Activated naive CD4-positive, alpha-beta T cell treated with anti-CD3 and anti-CD28 coated beads, Interleukin-2, amount 50 U/mL, for 72 hours (primary cell): ENCODE results near the gene CDHR5. TPM values are rescaled to one million over a fixed set of nuclear protein-coding genes. Genes with fewer than 3 reads are reported as not detected.
"Not testable (repeated sequence)": the region's sequence is repeated elsewhere in the genome, so short reads cannot be mapped to it uniquely, and the experiment has no call there.

ENCODE experiments used
- ATAC-seq, 2 donors: fragments of 150-1000 bp; cut with Tn5 transposase; 2 replicates each; pipeline ENCODE4 v1.10.0; 2021; ENCODE audit warnings: mild to moderate bottlenecking in 2 of 2, moderate library complexity in 2 of 2
- DNase-seq, 2 donors: peaks; one replicate each; pipeline ENCODE4 v3.0.0; 2021 to 2022; ENCODE audit warnings: low spot score in 2 of 2
- H3K27ac Mint-ChIP-seq, 2 donors: one replicate each; pipeline ENCODE4 v1.8.0; 2022; ENCODE audit warnings: mild to moderate bottlenecking in 2 of 2, mixed read lengths in 2 of 2
- H3K36me3 Mint-ChIP-seq, 2 donors: one replicate each; pipeline ENCODE4 v1.8.0; 2022; ENCODE audit warnings: mixed read lengths in 2 of 2
- H3K9me3 Mint-ChIP-seq, 2 donors: one replicate each; pipeline ENCODE4 v1.8.0; 2022; ENCODE audit warnings: mixed read lengths in 2 of 2
- total RNA-seq, 2 donors: library from RNA; stranded (reverse); gene quantifications; one replicate each; pipeline ENCODE4 v1.2.3, GENCODE V29; 2022

Gene CDHR5
- total RNA-seq, 2 donors from 2014 or later: not detected

DNA sequence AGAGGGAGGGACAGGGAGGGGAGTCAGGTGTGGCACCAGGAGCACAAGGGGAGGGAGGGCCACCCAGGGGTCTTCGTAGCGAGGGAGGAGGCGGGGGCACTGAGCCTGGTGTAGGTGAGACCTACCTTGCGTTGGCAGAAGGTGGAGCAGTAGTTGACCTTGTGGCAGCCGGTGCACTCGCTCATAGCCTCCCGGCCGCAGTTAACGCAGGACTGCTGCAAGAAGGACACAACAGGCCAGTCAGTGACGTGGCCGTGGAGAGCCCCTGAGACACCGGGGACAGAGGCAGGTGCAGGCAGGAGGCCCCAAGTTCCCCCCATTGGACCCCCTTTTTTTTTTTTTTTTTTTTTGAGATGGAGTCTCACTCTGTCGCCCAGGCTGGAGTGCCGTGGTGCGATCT is 29.1 kb upstream of the CDHR5 start:
- Mint-ChIP-seq H3K27ac (no peak overlapping the region), H3K9me3 (no peaks in the 10 kb centered on the region), H3K36me3 (no peaks in the 10 kb centered on the region)
- no peak for ATAC-seq
- DNase-seq: no peak

DNA sequence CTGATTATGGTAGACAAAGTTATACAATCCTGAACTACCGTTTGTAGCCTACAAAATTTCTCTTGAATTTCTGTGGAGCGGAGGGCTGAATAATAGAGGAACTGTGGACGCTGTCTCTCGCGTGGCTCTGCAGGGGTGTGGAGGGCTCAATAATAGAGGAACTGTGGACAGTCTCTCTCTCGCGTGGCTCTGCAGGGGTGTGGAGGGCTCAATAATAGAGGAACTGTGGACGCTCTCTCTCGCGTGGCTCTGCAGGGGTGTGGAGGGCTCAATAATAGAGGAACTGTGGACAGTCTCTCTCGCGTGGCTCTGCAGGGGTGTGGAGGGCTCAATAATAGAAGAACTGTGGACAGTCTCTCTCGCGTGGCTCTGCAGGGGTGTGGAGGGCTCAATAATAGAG is 28.4 kb upstream of the CDHR5 start:
- not testable (repeated sequence) for H3K9me3 Mint-ChIP-seq, H3K36me3 Mint-ChIP-seq, H3K27ac Mint-ChIP-seq, DNase-seq, ATAC-seq

DNA sequence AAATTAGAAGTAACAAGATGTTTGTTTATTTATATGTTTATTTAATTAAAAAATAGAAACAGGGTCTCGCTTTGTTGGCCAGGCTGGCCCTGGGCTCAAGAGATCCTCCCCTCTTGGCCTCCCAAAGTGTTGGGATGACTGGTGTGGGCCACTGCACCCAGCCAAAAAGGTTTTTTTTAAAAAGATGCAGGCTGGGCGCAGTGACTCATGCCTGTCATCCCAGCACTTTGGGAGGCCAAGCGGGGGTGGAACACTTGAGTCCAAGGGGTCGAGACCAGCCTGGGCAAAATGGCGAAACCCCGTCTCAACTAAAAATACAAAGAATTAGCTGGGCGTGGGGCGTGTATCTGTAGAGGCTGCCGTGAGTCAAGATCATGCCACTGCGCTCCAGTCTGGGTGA is 25.7 kb upstream of the CDHR5 start:
- DNase-seq: no peak
- Mint-ChIP-seq H3K36me3 (no peaks in the 10 kb centered on the region), H3K27ac (no peak overlapping the region), H3K9me3 (no peaks in the 10 kb centered on the region)
- ATAC-seq: no peak

DNA sequence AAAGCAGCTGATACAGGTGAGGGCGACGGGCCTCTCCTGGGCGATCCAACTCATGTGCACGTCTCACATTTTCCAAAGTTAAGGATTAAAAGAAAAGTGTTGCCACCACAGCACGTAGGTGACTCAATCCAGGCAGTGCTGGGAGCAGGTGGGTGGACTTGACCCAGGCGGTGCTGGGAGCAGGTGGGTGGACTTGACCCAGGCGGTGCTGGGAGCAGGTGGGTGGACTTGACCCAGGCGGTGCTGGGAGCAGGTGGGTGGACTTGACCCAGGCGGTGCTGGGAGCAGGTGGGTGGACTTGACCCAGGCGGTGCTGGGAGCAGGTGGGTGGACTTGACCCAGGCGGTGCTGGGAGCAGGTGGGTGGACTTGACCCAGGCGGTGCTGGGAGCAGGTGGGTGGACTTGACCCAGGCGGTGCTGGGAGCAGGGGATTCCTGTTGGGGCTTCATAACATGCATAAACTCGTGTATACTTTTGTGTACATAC is 23.0 kb upstream of the CDHR5 start:
- not testable (repeated sequence) for H3K36me3 Mint-ChIP-seq, H3K9me3 Mint-ChIP-seq

DNA sequence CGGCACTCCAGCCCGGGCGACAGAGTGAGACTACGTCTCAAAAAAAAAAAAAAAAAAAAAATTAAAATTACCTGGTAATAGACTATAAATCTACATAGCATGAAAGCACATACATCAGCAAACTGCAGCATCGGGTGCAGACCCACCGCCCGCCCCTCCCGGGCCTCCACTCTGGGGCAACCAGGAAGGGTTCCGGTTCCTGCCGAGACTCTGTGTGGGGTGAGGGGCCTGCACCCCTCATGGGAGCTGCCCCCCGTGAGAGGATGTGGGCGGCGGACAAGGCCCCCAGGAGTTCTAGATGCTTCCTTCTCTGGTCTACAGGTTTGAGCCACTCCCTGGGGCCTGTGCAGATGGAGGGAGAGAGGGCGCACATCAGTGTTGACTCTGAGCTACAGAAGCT is 21.5 kb upstream of the CDHR5 start:
- Mint-ChIP-seq H3K9me3 (no peaks in the 10 kb centered on the region), H3K27ac (no peak overlapping the region), H3K36me3 (no peaks in the 10 kb centered on the region)
- ATAC-seq (no peak), DNase-seq (no peak)

More for the DNA sequence above, 23.0 kb upstream of the CDHR5 start:
- not testable (repeated sequence) for H3K27ac Mint-ChIP-seq, ATAC-seq, DNase-seq

DNA sequence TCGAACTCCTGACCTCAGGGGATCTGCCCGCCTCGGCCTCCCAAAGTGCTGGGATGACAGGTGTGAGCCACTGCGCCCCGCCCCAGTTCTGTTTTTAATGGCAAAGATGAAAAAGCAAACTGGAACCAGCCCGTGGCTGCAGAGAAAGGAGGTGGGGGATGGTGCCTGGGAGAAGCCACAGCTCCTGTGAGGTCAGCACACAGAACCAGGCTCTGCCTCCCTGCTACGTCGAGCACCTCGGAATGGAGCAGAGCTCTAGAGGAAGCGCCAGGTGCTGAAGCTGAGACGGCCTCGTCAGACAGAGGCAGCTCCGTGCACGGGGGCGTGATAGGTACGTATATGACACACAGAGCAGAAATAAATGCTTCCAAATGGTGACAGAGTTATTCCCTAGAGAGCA is 20.8 kb upstream of the CDHR5 start:
- Mint-ChIP-seq H3K36me3 (no peaks in the 10 kb centered on the region), H3K9me3 (no peaks in the 10 kb centered on the region), H3K27ac (peak overlapping the region in 1 of 2 donors; percentile 69)
- DNase-seq (no peak), ATAC-seq (no peak)

DNA sequence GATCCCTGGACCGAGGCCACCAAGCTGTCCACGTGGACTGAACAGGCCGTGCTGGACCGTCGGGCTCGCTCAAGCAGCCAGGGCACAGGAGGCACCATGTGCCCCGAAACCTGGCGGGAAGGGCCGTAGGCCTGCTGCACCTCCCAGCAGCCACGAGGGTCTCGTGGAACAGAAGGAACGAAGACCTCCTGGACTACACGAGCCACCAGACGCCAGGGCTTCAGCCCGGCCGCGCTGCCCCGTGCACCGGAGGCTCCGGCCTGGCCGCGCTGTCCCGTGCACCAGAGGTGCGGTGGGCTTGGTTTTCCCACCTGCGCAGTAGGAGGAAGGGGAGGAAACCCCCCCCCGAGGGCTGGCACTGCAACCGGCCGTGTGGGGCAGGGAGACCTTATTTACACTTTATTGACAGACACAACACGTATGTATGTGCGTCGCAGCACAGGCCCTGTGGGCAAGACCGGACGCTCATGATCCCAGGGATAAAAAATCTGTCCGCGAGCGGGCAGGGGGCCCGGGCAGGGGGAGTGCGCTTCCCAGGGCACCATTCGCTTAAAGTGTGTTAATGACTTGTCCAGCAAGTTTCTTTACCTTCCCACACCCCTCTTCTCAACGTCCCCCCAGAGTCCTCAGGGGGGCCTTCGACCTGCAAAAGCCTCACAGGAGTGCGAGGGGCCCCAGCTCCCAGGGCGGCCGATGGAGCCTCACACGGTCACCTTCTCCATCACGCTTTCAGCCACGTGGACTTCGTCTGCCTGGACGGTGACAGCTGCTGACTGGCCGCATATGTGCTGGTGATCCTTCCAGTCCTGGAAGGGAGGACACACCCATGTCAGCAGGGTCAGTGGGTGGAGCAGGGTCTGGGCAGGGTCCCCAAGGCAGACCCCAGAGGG is 19.3 kb upstream of the CDHR5 start:
- Mint-ChIP-seq H3K36me3 (no peaks in the 10 kb centered on the region), H3K9me3 (no peaks in the 10 kb centered on the region), H3K27ac (no peak overlapping the region)
- DNase-seq: no peak
- ATAC-seq: no peak

DNA sequence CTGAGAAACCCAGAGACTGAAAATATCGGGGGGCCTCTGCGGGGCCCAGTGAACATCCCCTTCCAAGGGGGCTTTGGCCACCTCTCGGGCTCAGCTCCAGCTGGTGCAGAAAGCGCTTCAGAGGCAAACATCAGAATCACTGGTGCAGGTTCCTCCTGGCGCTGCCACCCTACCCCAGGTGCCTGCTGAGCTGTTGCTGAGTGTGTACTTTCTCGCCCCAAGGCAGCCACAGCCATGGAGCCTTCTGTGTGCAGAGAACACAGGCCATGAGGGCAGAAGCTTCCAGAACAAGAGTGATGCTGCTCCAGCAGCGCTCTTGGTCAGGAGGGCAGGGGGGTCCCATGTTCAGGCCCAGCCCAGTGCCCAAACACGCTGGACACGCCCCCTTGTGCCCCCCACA is 18.6 kb upstream of the CDHR5 start:
- ATAC-seq: no peak
- DNase-seq: no peak
- Mint-ChIP-seq H3K27ac (no peak overlapping the region), H3K36me3 (peaks cover 0 to 4% of the 10 kb centered on the region in 2 donors), H3K9me3 (no peaks in the 10 kb centered on the region)

DNA sequence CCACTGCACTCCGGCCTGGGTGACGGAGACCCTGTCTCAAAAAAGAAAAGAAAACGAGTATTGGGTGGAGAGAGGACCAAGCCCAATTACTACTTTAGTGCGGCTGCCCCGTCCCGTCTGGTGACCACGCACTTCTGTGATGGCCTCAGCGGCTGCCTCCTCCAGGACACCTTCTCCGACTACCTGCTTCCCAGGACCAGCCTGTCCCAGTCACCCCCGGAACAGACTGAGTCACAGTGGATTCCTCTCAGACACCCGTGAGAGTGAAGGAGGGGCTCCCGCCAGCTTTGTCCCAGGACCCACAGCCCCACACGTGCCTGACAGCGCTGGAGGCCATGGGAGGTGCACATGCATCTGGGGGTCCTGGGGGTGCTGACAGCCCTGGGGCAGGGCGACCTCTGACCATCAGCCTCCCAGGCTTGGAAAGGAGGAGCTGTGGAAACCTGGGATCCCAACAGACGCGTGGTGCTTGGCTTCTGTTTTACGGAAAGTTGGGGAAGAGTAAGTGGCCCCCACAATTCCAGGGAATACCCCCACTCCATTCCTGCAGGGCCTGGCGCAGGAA is 17.1 kb upstream of the CDHR5 start:
- peak overlapping the region in 1 of 2 donors; percentile 85 for H3K27ac Mint-ChIP-seq
- H3K36me3 Mint-ChIP-seq: peaks cover 0 to 4% of the 10 kb centered on the region in 2 donors
- DNase-seq: no peak
- no peak for ATAC-seq
- no peaks in the 10 kb centered on the region for H3K9me3 Mint-ChIP-seq

DNA sequence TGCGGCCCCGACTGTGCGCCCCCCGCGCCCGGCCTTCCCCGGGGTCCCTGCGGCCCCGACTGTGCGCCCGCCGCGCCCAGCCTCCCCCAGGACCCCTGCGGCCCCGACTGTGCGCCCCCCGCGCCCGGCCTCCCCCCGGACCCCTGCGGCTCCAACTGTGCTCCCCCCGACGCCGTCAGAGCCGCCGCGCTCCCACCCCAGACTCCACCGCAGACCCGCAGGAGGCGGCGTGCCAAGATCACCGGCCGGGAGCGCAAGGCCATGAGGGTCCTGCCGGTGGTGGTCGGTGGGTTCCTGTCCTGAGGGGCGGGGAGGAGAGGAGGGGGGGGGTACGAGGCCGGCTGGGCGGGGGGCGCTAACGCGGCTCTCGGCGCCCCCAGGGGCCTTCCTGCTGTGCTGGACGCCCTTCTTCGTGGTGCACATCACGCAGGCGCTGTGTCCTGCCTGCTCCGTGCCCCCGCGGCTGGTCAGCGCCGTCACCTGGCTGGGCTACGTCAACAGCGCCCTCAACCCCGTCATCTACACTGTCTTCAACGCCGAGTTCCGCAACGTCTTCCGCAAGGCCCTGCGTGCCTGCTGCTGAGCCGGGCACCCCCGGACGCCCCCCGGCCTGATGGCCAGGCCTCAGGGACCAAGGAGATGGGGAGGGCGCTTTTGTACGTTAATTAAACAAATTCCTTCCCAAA is 15.4 kb upstream of the CDHR5 start:
- H3K36me3 Mint-ChIP-seq: peaks cover 0 to 4% of the 10 kb centered on the region in 2 donors
- peak overlapping the region in 1 of 2 donors; percentile 50 for H3K27ac Mint-ChIP-seq
- DNase-seq (no peak), ATAC-seq (peak in 1 of 2 donors; percentile 37)
- no peaks in the 10 kb centered on the region for H3K9me3 Mint-ChIP-seq

DNA sequence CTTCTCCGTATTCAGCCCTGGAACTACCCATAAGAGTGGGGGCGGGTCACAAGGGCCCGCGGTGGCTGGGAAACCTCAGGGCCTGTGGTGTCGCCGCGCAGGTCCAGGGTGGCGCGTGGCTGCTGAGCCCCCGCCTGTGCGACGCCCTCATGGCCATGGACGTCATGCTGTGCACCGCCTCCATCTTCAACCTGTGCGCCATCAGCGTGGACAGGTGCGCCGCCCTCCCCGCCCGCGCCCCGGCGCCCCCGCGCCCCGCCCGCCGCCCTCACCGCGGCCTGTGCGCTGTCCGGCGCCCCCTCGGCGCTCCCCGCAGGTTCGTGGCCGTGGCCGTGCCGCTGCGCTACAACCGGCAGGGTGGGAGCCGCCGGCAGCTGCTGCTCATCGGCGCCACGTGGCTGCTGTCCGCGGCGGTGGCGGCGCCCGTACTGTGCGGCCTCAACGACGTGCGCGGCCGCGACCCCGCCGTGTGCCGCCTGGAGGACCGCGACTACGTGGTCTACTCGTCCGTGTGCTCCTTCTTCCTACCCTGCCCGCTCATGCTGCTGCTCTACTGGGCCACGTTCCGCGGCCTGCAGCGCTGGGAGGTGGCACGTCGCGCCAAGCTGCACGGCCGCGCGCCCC is 14.7 kb upstream of the CDHR5 start:
- no peak overlapping the region for H3K27ac Mint-ChIP-seq
- no peak for DNase-seq
- peak; percentile 15 to 19 for ATAC-seq
- H3K36me3 Mint-ChIP-seq: peaks cover 0 to 4% of the 10 kb centered on the region in 2 donors
- no peaks in the 10 kb centered on the region for H3K9me3 Mint-ChIP-seq

DNA sequence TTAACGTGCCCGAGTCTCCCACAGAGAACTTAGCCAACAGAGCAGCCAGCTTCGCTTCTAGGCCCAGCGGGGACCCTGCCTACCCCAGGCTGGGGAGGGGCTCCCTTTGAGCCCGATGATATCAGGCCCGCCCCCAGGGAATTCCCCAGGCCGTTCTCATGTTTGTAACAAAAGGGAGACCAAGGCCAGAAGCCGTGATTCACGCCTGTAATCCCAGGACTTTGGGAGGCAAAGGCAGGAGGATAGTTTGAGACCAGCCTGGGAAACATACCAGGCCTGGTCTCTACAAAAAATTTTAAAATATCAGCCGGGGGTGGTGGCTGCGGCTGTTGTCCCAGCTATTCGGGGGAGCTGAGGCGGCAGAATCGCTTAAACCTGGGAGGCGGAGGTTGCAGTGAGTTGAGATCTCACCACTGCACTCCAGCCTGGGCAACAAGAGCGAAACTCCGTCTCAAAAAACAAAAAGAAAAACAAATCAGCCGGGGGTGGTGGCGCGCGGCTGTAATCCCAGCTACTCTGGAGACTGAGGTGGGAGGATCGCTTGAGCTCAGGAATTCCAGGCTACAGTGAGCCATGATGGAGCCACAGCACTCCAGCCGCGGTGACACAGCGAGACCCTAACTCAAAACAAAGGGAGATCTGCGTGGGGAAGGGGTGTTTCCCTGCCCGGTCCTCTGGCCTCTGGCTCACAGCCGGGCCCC is 14.0 kb upstream of the CDHR5 start:
- H3K9me3 Mint-ChIP-seq: no peaks in the 10 kb centered on the region
- no peak for ATAC-seq
- DNase-seq: no peak
- peak overlapping the region in 1 of 2 donors; percentile 9 for H3K27ac Mint-ChIP-seq
- H3K36me3 Mint-ChIP-seq: peaks cover 0 to 4% of the 10 kb centered on the region in 2 donors

DNA sequence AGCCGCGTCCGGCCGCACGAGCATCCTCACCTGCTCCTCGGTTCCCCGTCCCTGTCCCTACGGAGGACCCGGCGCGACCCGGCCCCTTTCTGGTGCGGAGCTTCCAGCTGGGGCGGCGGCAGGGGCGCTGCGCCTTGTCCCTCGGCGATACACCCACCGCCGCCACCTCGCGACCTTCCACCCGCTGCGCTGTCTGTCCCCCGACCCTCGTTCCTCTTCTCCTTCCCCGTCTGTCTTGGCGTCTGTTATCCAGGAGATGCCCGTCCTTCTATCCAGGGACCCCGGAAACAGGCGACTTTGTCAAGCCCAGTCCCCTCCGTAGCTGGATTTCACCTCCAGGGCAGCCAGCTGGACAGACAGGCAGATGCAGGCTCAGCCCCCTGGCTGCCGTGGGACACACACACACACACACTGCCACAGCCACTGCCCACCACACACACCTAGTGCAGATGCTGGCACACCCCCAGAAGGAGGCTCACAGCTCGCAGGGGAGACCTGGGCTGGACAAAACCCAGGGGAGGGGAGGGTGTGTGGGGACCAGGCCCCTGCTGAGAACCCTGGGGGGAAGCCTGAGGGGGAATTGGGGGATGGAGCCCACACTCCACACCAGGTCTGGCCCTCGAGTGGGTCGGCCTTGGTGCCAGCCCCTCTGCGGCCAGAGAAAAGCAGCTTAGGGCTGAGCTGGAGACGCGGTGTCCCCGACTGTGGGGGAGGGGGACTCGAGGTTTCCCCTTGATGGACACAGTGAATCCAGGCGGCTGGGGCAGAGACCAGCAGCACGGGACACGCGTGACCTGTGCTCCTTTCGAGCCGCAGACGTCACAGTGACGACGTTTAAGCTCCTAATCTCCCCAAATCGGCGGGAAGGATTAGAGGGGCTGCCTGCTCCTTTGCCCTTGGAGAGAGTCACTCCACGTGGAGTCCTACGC is 13.1 kb upstream of the CDHR5 start:
- ATAC-seq (no peak), DNase-seq (no peak)
- H3K36me3 Mint-ChIP-seq: peaks cover 0 to 4% of the 10 kb centered on the region in 2 donors
- peak overlapping the region in 1 of 2 donors; percentile 72 for H3K27ac Mint-ChIP-seq
- no peaks in the 10 kb centered on the region for H3K9me3 Mint-ChIP-seq

DNA sequence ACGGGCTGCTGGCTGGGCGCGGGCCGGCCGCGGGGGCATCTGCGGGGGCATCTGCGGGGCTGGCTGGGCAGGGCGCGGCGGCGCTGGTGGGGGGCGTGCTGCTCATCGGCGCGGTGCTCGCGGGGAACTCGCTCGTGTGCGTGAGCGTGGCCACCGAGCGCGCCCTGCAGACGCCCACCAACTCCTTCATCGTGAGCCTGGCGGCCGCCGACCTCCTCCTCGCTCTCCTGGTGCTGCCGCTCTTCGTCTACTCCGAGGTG is 12.5 kb upstream of the CDHR5 start:
- no peaks in the 10 kb centered on the region for H3K9me3 Mint-ChIP-seq
- DNase-seq (no peak), ATAC-seq (no peak)
- peaks cover 0 to 4% of the 10 kb centered on the region in 2 donors for H3K36me3 Mint-ChIP-seq
- no peak overlapping the region for H3K27ac Mint-ChIP-seq

DNA sequence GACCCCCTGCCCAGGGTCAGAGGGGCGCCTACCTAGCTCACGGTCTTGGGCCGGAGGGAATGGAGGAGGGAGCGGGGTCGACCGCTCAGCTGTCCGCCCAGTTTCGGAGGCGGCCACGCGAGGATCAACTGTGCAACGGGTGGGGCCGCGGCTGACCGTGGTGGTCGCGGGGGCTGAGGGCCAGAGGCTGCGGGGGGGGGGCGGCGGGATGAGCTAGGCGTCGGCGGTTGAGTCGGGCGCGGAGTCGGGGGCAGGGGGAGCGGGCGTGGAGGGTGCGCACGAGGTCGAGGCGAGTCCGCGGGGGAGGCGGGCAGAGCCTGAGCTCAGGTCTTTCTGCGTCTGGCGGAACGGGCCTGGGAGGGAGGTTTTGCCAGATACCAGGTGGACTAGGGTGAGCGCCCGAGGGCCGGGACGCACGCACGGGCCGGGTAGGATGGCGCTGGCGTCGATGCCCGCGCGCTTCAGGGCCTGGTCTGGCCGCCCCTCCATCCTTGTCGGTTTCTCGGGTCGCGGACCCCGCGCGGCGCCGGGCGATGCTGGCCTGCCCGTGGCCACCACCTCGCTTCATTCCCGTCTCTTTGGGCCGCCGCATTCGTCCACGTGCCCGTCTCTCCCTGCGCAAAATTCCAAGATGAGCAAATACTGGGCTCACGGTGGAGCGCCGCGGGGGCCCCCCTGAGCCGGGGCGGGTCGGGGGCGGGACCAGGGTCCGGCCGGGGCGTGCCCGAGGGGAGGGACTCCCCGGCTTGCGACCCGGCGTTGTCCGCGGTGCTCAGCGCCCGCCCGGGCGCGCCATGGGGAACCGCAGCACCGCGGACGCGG is 12.0 kb upstream of the CDHR5 start, which contains the start of gene DRD4:
Gene DRD4, plus strand, starts transcription at position 759 of the 822 bp plus-strand sequence. Its CDS starts 36 bp downstream, at position 795.
- Mint-ChIP-seq H3K9me3 (no peaks in the 10 kb centered on the region), H3K27ac (peak within 1 kb of the TSS in 1 of 2 donors; percentile 72), H3K36me3 (peaks cover 0 to 4% of the 10 kb centered on the region in 2 donors)
- no peak for ATAC-seq
- DNase-seq: no peak
